ENCODE data around the gene ADK.

ADK gene

DNA sequence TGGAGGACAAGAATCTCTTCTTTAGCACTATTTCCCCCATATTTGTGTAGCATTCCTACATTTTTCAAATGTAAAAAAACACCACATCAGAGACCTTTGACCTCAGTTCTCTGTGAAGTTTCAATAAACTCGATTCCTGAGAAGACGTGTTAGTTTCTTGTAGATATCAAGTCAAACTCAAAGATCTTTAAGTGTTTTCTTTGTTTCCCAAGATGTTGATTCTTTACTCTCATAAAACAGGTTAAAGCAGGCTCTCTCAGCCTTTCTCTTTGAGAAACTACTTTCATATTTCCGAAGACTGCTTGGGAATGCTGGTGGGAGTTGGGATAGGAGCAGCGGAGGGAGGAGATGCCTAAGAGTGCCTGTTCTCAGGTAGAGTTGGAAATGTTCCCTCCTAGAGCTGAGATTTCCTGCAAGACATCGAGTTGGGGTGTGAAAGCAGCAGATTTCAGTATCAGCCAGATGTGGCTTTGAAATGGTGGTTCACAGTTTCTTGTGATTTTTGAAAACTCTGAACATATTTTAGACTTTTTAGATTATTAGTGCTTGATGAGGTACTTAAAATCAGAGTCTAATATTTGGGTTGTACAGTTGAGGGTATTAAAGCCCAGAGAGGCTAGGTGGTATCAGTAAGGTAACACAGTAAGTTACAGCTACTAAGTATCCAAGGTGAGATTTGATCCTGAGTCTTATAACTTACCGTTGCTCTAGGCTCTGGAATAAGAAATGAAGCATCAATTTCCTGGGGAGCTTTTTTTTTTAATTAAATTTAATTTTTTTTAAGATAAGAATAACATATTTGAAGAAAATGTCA lies 13.9 kb downstream of the ADK start:
- Histone ChIP-seq H3K27ac (ENCODE audit: low read depth, low read length, severe bottlenecking) (peak overlapping the region; percentile 68), H3K4me3 (ENCODE audit: extremely low read depth, insufficient read depth, low read length, poor library complexity, severe bottlenecking) (no peak overlapping the region), H3K36me3 (ENCODE audit: control insufficient read depth, insufficient read depth, low read length) (no peaks in the 10 kb centered on the region), H3K4me1 (ENCODE audit: control insufficient read depth, insufficient read depth, low read length, poor library complexity, severe bottlenecking) (peaks cover 6% of the 10 kb centered on the region), H3K9me3 (ENCODE audit: control insufficient read depth, low read length) (no peaks in the 10 kb centered on the region)
- WGBS, 2 experiments (ENCODE audit: insufficient coverage in 2 of 2): 77 to 100% methylated on average over 3 of the region's 6 CpGs

DNA sequence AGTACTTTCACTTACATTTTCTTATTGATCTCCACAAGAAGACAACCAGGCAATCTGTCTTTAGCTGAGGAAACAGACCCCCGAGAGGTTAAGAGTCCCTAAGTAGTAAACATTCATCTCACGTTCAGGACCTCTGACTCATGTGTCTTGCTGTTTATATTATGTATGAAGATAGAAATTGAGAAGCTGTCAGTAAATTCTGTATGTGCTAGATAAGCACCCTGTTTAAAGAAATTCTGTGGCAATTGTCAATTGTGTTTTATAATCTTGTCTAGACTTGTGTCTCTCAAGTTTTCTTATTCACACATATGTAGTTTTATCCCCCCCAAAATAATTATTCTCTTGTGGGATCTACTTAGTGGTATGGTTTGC lies 14.5 kb downstream of the ADK start:
- Histone ChIP-seq H3K4me3 (ENCODE audit: extremely low read depth, insufficient read depth, low read length, poor library complexity, severe bottlenecking) (no peak overlapping the region), H3K9me3 (ENCODE audit: control insufficient read depth, low read length) (no peaks in the 10 kb centered on the region), H3K36me3 (ENCODE audit: control insufficient read depth, insufficient read depth, low read length) (no peaks in the 10 kb centered on the region), H3K4me1 (ENCODE audit: control insufficient read depth, insufficient read depth, low read length, poor library complexity, severe bottlenecking) (peaks cover 6% of the 10 kb centered on the region), H3K27ac (ENCODE audit: low read depth, low read length, severe bottlenecking) (no peak overlapping the region)
- 80% methylated on average over 1 of the region's 2 CpGs; no CpG with 5 or more reads in 1 of the 2 experiments for WGBS, 2 experiments (ENCODE audit: insufficient coverage in 2 of 2)

DNA sequence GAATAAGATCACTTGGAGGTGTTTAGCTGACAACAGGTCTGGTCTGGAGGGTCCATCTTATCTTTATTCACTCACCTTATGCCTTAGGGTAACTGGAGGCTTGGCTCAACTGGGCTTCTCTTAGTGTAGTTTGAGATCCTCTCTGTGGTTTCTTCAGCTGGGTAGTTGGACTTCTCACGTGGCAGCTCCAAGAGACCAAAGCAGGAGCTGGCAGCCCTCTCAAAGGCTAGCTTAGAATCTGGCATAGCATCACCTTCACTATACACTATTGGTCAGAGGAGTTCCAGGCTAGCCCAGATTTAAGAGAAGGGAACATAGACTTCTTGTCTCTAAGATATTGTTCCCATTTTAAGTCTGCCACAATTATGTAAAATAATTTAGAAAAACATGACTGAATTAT lies 16.4 kb downstream of the ADK start:
- H3K27ac ChIP-seq (ENCODE audit: low read depth, low read length, severe bottlenecking): no peak overlapping the region
- H3K4me3 ChIP-seq (ENCODE audit: extremely low read depth, insufficient read depth, low read length, poor library complexity, severe bottlenecking): no peak overlapping the region
- H3K9me3 ChIP-seq (ENCODE audit: control insufficient read depth, low read length): no peaks in the 10 kb centered on the region
- peaks cover 6% of the 10 kb centered on the region for H3K4me1 ChIP-seq (ENCODE audit: control insufficient read depth, insufficient read depth, low read length, poor library complexity, severe bottlenecking)
- WGBS, 2 experiments (ENCODE audit: insufficient coverage in 2 of 2): 100% methylated on average over 1 of the region's 1 CpG; no CpG with 5 or more reads in 1 of the 2 experiments
- H3K36me3 ChIP-seq (ENCODE audit: control insufficient read depth, insufficient read depth, low read length): no peaks in the 10 kb centered on the region

DNA sequence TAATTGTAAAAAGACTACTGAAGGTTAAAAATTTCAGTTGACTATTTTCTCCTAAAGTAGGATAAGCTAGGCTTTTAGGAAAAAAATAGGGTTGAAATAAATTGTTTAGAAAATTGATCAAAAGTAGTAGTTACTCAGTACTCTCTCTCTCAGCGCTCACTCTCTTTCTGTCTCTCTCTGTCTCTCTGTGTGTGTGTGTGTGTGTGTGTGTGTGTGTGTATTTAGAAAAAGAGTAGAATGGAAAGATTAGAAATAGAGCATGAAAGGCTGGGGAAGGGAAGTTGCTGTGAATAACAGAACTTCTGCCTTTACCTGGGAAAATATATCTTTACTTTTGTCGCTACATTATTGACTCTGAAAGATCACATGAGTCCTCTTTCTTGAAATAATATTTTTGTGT lies 20.6 kb downstream of the ADK start:
- no peak overlapping the region for H3K27ac ChIP-seq (ENCODE audit: low read depth, low read length, severe bottlenecking)
- WGBS, 2 experiments (ENCODE audit: insufficient coverage in 2 of 2): no CpG with 5 or more reads among the region's 2 CpGs
- no peaks in the 10 kb centered on the region for H3K4me1 ChIP-seq (ENCODE audit: control insufficient read depth, insufficient read depth, low read length, poor library complexity, severe bottlenecking)
- no peaks in the 10 kb centered on the region for H3K9me3 ChIP-seq (ENCODE audit: control insufficient read depth, low read length)
- no peaks in the 10 kb centered on the region for H3K36me3 ChIP-seq (ENCODE audit: control insufficient read depth, insufficient read depth, low read length)
- H3K4me3 ChIP-seq (ENCODE audit: extremely low read depth, insufficient read depth, low read length, poor library complexity, severe bottlenecking): no peak overlapping the region

DNA sequence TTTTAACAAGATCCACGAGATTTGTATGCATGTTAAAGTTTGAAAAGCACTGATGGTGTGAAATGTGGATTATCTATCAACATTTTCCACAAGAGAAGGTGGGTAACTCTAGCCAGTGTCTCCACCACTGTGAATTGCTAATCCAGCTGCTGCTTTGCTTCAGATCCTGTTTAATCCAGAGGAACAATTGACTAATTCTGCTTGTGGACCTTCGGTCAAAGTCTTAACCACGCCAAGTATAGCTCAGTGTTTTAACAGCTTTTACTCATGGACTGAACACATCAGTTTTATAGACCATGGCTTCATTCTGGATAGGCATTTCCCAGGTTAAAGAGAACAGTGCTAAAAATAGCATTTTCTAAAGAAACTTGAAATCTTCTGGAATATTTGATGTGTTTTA lies 23.5 kb downstream of the ADK start:
- Histone ChIP-seq H3K4me1 (ENCODE audit: control insufficient read depth, insufficient read depth, low read length, poor library complexity, severe bottlenecking) (peaks cover 13% of the 10 kb centered on the region), H3K4me3 (ENCODE audit: extremely low read depth, insufficient read depth, low read length, poor library complexity, severe bottlenecking) (no peak overlapping the region), H3K36me3 (ENCODE audit: control insufficient read depth, insufficient read depth, low read length) (no peaks in the 10 kb centered on the region), H3K9me3 (ENCODE audit: control insufficient read depth, low read length) (no peaks in the 10 kb centered on the region), H3K27ac (ENCODE audit: low read depth, low read length, severe bottlenecking) (no peak overlapping the region)
- 64 to 67% methylated on average over 2 to 3 of the region's 3 CpGs for WGBS, 2 experiments (ENCODE audit: insufficient coverage in 2 of 2)

DNA sequence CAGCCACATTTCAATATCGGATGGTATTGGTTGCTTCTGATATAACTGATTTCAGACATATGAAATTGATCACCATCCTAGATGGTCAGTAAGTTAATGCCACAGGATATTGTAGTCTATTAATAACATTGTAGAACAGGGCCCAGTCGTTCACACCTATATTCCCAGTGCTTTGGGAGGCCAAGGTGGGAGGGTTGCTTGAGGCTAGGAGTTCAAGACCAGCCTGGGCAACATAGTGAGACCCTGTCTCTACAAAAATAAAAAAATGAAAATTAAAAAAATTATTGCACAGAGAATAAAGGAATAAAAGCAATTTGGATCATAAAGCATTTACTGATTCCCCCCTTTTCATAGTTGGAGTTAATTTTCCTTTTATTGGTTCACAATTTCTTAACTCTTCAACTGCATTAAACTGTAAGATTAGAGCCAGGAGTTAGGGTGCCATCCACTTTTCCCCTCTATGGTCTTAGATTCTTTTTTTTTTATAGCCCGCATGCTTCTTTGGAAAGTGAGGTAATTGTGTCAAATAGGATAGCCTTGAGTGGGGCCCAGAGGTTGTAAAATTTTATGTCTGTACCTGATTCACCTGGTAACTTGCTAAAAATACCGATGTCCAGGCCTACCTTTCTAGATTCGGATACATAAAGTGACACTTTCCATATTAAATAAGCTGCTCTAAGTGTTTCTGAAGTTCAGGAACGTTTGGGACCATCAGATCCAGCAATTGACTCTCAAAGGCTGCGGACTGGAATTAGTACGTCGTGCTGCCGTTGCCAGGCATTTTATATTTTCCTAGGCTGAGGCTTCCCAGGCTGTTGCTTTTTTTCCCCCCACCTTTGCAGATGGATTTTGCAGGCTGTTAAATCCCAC lies 24.7 kb downstream of the ADK start:
- H3K9me3 ChIP-seq (ENCODE audit: control insufficient read depth, low read length): no peaks in the 10 kb centered on the region
- peak overlapping the region; percentile 85 for H3K27ac ChIP-seq (ENCODE audit: low read depth, low read length, severe bottlenecking)
- peaks cover 16% of the 10 kb centered on the region for H3K4me1 ChIP-seq (ENCODE audit: control insufficient read depth, insufficient read depth, low read length, poor library complexity, severe bottlenecking)
- H3K4me3 ChIP-seq (ENCODE audit: extremely low read depth, insufficient read depth, low read length, poor library complexity, severe bottlenecking): peak overlapping the region; percentile 64
- 9 to 22% methylated on average over 7 of the region's 10 CpGs for WGBS, 2 experiments (ENCODE audit: insufficient coverage in 2 of 2)
- no peaks in the 10 kb centered on the region for H3K36me3 ChIP-seq (ENCODE audit: control insufficient read depth, insufficient read depth, low read length)

DNA sequence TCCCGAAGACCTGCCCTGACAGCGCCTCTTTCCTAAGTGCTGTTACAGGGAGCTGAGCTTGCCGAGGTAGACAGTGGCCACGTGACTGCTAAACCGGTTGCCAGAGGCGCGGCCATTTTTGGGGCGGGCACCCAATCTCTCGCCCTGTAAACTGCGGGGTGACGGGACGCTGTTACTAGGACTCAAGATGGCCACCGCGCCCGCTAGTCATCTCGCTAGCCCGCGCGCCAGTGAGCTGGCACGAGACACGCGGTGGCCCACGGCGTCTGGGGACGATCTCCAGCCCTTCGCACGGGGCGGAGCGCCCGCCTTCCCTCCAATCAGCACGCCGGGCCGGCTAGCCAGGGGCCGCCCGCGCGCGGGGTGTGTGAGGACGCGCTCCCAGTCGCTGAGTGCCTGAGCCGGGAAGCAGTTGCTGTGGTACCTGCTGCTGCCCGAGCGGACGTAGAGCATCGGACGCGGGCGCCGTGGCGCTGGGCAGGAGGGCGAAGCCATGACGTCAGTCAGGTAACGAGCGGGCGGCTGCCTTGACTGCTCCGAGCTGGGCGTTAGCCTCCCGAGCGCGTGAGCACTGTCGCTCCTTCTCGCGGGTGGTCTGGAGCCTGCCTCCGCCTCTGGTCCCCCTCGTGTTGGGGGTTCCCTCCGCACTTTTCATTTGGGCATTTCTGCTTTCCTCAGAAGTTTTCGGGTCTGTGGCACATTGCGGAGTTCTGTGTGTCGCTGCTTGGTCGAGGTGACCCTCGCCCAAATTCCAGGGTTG lies 25.5 kb downstream of the ADK start:
- Histone ChIP-seq H3K27ac (ENCODE audit: low read depth, low read length, severe bottlenecking) (peak overlapping the region; percentile 85), H3K4me1 (ENCODE audit: control insufficient read depth, insufficient read depth, low read length, poor library complexity, severe bottlenecking) (peaks cover 16% of the 10 kb centered on the region), H3K36me3 (ENCODE audit: control insufficient read depth, insufficient read depth, low read length) (no peaks in the 10 kb centered on the region), H3K9me3 (ENCODE audit: control insufficient read depth, low read length) (no peaks in the 10 kb centered on the region), H3K4me3 (ENCODE audit: extremely low read depth, insufficient read depth, low read length, poor library complexity, severe bottlenecking) (peak overlapping the region; percentile 64)
- WGBS, 2 experiments (ENCODE audit: insufficient coverage in 2 of 2): 0 to 1% methylated on average over 66 to 67 of the region's 72 CpGs

DNA sequence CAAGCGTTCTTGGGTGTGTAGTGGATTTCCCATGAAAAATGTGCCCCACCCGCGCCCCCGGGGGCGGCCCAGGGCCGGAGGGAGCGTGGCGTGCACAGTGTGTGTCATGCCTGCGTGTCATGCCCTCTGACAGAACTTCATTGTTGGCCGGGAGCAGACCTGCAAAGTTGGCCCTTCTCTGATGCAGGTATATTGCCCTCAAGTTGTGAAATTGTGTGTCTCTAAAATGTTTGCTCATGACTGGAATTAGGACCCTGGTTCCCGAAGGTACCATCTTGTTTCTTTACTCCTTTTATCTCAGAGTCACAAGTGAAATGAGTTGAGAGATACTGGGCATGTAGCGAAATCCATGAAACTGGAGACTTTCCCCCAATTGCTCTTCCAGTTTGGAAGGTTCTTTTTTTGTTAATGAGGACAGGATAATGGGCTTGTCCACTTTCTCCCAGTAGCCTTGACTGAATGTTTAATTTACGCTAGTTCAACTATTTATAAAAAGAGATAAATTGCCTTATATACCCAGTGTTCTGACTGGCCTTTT lies 26.2 kb downstream of the ADK start:
- Histone ChIP-seq H3K4me3 (ENCODE audit: extremely low read depth, insufficient read depth, low read length, poor library complexity, severe bottlenecking) (peak overlapping the region; percentile 64), H3K9me3 (ENCODE audit: control insufficient read depth, low read length) (no peaks in the 10 kb centered on the region), H3K36me3 (ENCODE audit: control insufficient read depth, insufficient read depth, low read length) (no peaks in the 10 kb centered on the region), H3K27ac (ENCODE audit: low read depth, low read length, severe bottlenecking) (peak overlapping the region; percentile 85), H3K4me1 (ENCODE audit: control insufficient read depth, insufficient read depth, low read length, poor library complexity, severe bottlenecking) (peaks cover 16% of the 10 kb centered on the region)
- WGBS, 2 experiments (ENCODE audit: insufficient coverage in 2 of 2): 2 to 16% methylated on average over 9 to 11 of the region's 13 CpGs

DNA sequence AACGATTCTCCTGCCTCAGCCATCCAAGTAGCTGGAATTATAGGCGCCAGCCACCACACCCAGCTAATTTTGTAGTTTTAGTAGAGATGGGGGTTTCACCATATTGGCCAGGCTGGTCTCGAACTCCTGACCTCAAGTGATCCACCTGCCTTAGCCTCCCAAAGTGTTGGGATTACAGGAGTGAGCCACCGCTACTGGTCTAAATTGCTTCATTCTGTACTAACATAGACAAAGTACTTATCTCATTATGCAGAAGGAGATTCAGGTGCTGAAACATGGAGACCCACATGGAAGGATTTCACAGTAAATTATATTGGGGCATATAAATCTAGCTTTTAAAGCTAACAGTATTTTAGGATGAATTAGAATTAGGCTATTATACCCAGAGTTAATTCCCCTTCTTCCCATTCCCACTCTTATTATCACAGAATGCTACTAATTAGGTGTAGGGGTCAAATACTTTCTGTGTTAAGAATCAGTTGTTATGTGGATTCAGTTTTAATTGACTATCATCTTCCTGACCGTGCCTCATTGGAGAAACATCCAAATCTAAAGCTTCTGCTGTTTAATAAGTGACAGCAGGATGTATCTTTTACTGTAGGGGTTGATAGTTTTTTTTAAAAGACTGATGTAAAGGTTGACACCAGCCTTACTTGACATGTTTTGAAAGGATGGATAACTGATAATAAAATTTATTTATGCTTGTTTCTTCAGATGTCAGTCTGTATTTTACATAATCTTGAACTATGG lies 27.2 kb downstream of the ADK start:
- Histone ChIP-seq H3K4me3 (ENCODE audit: extremely low read depth, insufficient read depth, low read length, poor library complexity, severe bottlenecking) (peak overlapping the region; percentile 64), H3K27ac (ENCODE audit: low read depth, low read length, severe bottlenecking) (no peak overlapping the region), H3K36me3 (ENCODE audit: control insufficient read depth, insufficient read depth, low read length) (no peaks in the 10 kb centered on the region), H3K9me3 (ENCODE audit: control insufficient read depth, low read length) (no peaks in the 10 kb centered on the region), H3K4me1 (ENCODE audit: control insufficient read depth, insufficient read depth, low read length, poor library complexity, severe bottlenecking) (peaks cover 16% of the 10 kb centered on the region)
- 95% methylated on average over 2 of the region's 5 CpGs; no CpG with 5 or more reads in 1 of the 2 experiments for WGBS, 2 experiments (ENCODE audit: insufficient coverage in 2 of 2)

Measured in mesodermal cell (in vitro differentiated cells).